ENCODE measurements around the gene WSCD2. TPM values are rescaled to one million over a fixed set of nuclear protein-coding genes. Genes with fewer than 3 reads are reported as not detected.

The WSCD2 gene
- total and polyA plus RNA-seq, 3 donors from 2014 or later, result 0.50 to 1.7 (median 0.94) TPM

DNA sequence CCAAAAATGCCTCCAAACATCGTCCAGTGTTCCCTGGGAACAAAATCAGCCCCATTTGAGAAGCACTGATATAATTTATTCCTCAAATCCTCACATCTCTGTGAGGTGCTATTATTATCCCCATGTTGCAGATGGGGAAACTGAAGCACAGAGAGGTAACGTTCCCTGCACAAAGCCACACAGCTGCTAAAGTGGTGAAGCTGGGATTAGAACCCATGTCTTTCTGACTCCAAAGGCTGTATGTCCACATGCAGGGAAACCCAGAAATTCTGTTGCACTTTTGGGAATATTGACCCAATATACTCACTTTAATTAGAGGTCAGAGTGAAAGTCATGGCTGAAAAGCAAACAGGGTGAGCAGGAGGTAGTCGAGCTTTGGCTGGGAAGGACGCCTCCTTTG lies 19.1 kb upstream of the WSCD2 start:
- no peak overlapping the region for H3K27ac ChIP-seq
- TF ChIP-seq POLR2A (IDR thresholded peaks at IDR 0.05), result no peak
- TF ChIP-seq, protein P1, sequence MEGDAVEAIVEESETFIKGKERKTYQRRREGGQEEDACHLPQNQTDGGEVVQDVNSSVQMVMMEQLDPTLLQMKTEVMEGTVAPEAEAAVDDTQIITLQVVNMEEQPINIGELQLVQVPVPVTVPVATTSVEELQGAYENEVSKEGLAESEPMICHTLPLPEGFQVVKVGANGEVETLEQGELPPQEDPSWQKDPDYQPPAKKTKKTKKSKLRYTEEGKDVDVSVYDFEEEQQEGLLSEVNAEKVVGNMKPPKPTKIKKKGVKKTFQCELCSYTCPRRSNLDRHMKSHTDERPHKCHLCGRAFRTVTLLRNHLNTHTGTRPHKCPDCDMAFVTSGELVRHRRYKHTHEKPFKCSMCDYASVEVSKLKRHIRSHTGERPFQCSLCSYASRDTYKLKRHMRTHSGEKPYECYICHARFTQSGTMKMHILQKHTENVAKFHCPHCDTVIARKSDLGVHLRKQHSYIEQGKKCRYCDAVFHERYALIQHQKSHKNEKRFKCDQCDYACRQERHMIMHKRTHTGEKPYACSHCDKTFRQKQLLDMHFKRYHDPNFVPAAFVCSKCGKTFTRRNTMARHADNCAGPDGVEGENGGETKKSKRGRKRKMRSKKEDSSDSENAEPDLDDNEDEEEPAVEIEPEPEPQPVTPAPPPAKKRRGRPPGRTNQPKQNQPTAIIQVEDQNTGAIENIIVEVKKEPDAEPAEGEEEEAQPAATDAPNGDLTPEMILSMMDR (IDR thresholded peaks at IDR 0.05), result no peak
- H3K27me3 ChIP-seq, result no peaks in the 10 kb centered on the region
- H3K36me3 ChIP-seq (ENCODE audit: low read depth, missing control alignments), result no peaks in the 10 kb centered on the region
- no peak for DNase-seq
- 64% methylated on average over 4 of the region's 4 CpGs for WGBS, 2 donors
- H3K9me3 ChIP-seq, result no peaks in the 10 kb centered on the region
- intact Hi-C loops (cut with DNase I; ENCODE audit: low total_unique reads), result no loop called here
- peaks cover 4% of the 10 kb centered on the region for H3K4me1 ChIP-seq
- no peak overlapping the region for H3K4me3 ChIP-seq

DNA sequence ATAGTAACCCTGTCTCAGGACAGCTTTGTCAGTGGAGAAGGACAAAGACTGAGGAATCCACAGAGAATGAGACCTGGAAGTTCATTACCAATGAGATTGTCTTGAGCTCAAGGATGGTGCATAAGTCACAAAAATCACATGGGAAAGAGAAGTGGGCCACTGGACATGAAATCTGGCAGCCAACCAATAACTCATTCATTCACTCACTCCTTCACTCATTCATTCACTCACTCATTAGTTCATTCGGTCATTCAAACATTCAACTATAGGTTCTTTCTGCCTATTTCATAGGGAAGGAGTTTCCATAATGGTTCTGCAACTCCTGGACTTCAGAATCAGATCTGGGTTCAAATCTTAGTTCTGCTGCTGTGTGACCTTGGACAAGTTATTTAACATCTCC lies 18.2 kb upstream of the WSCD2 start:
- intact Hi-C loops (cut with DNase I; ENCODE audit: low total_unique reads), result no loop called here
- 91 to 97% methylated on average over 1 of the region's 1 CpG for WGBS, 2 donors
- Histone ChIP-seq H3K4me3 (no peak overlapping the region), H3K9me3 (no peaks in the 10 kb centered on the region), H3K27me3 (no peaks in the 10 kb centered on the region), H3K36me3 (ENCODE audit: low read depth, missing control alignments) (no peaks in the 10 kb centered on the region), H3K4me1 (peaks cover 4% of the 10 kb centered on the region), H3K27ac (no peak overlapping the region)
- TF ChIP-seq, protein P1 (IDR thresholded peaks at IDR 0.05), result no peak
- no peak for DNase-seq

DNA sequence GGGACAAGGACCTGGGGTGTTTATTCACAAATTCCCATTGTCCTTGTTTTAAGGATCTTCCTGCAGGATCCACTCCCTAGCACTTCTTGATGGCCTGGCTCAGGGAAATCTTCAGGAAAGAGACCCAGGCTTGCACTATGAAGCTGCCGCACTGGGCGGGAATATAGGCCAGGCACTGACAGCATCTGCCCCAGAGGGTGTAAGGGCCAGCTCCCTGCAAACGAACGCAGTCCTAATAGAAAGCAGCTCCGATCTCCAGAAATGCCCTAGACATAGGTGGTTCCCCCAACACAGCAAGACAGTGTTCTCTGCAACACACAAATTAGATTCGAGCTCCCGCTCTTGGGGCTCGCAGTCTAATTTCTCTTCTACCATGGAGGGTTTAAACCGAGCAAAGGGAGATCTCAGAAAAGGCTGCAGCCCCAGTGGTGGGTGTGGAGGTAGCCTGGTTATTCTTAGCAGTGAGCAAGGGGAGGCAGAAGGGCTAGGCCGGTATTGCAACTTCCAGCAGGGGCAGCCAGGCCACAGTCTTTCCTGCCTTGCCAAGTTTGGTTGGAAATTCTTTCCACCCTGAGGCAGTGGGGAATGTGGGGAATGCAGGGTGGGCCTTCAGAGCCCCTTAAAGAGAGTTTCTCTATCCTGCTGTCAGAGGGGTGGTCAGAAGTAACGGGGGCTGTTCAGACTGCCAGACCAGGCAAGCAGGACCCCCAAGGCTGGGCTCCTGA lies 16.1 kb upstream of the WSCD2 start:
- H3K27ac ChIP-seq, result no peak overlapping the region
- WGBS, 2 donors, result 71 to 73% methylated on average over 11 of the region's 11 CpGs
- no peak overlapping the region for H3K4me3 ChIP-seq
- intact Hi-C loops (cut with DNase I; ENCODE audit: low total_unique reads), result no loop called here
- peaks cover 4% of the 10 kb centered on the region for H3K4me1 ChIP-seq
- DNase-seq, result no peak
- H3K9me3 ChIP-seq, result no peaks in the 10 kb centered on the region
- no peak for TF ChIP-seq POLR2A (IDR thresholded peaks at IDR 0.05)
- TF ChIP-seq, protein P1 (IDR thresholded peaks at IDR 0.05), result no peak
- H3K36me3 ChIP-seq (ENCODE audit: low read depth, missing control alignments), result no peaks in the 10 kb centered on the region
- no peaks in the 10 kb centered on the region for H3K27me3 ChIP-seq

DNA sequence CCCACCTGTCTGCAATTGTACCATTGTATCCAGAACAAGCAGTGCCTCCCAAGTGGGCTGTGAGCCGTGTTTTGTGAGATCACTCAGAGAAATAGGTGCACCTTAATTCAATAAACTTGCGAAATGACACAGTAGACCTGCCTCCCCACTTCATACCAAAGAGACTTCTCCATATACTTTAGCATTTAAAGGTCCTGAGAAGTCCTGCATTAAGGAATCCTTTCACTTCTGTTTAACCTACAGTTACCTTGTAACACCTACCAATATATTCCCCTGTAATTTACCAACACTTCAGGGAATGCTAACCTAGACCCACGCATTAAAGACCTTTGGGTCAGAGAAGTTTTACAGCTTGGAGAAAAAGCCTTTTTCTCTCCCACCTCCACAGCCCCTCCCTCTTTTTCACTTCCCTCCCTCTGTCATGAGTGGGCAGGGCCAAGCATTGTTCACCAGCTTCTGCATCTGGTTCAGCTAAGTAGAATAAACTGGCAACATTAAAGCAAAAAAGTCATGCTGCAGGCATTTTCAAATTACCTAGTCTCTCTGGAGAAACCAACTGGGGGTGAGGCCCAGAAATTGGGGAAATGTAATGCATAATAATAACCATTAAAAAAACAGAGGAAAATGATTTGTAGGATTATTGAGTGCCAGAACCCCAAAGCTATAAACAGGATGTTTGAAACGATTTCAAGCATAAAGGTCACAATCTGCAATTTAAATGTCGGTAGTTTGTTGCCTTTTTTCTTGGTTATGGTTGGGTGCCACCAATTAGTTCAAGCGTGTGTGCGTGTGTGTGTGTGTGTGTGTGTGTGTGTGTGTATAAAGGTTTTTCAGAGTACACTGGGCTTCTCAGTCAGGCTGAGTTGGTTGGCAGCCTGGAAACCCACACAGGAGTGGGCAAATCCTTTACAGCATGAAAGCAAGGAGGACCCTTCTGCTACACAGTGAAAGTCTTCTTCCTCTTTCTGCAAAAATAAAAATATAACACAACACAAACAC lies 13.7 kb upstream of the WSCD2 start:
- intact Hi-C loops (cut with DNase I; ENCODE audit: low total_unique reads), result no loop called here
- Histone ChIP-seq H3K9me3 (no peaks in the 10 kb centered on the region), H3K4me3 (no peak overlapping the region), H3K4me1 (peaks cover 4% of the 10 kb centered on the region), H3K27ac (no peak overlapping the region), H3K36me3 (ENCODE audit: low read depth, missing control alignments) (no peaks in the 10 kb centered on the region), H3K27me3 (no peaks in the 10 kb centered on the region)
- no peak for TF ChIP-seq POLR2A (IDR thresholded peaks at IDR 0.05)
- TF ChIP-seq, protein P1 (IDR thresholded peaks at IDR 0.05), result no peak
- 67 to 73% methylated on average over 7 of the region's 7 CpGs for WGBS, 2 donors
- no peak for DNase-seq
